B cell (primary cell): ENCODE data around the gene SMG9. TPM values are rescaled to one million over a fixed set of nuclear protein-coding genes. Genes with fewer than 3 reads are reported as not detected.

Source experiments
- ATAC-seq: fragments of 200-7000 bp; cut with Tn5 transposase; one replicate; pipeline ENCODE4 v1.10.0; 2021; ENCODE audit warnings: low read depth, mild to moderate bottlenecking, moderate number of reproducible peaks, moderate library complexity
- CTCF ChIA-PET: fragments of 350-600 bp; sonication (Branson Sonifier 250); formaldehyde crosslinking; loops from one replicate; lab custom pipeline; 2021; ENCODE audit warnings: antibody characterized with exemption, inconsistent platforms; lab: Charles Lee
- POLR2A ChIA-PET: fragments of 350-600 bp; sonication (Branson Sonifier 250); formaldehyde crosslinking; loops from one replicate; lab custom pipeline; 2021; ENCODE audit warnings: antibody characterized with exemption; lab: Charles Lee
- DNase-seq: peaks from one replicate; pipeline ENCODE4 v3.0.0; 2013
- H2AFZ ChIP-seq: 2 replicates; pipeline ENCODE4 v1.6.1; 2012; ENCODE audit warnings: mild to moderate bottlenecking, low read depth, low read length; ENCODE audit not compliant: insufficient read depth, poor library complexity, severe bottlenecking
- H3K27ac ChIP-seq, 2 donors: 1 replicate in 1 of 2; 2 replicates in 1 of 2; pipeline ENCODE4 v1.5.1; 2012 to 2013; ENCODE audit warnings: low read length in 2 of 2, mild to moderate bottlenecking in 2 of 2, moderate library complexity in 1 of 2
- H3K27me3 ChIP-seq, 4 experiments: fragments of 200-600 bp in 1 of 4; sonication (generic) in 1 of 4; replicated peaks in 1 of 4; 1 replicate in 2 of 4; 2 replicates in 2 of 4; pipeline versions ENCODE4 v1.6.1 to v1.7.0; 2013 to 2016; ENCODE audit warnings: low read length in 3 of 4, mild to moderate bottlenecking in 2 of 4, mixed read lengths in 1 of 4, moderate library complexity in 1 of 4; ENCODE audit not compliant: insufficient read depth in 4 of 4, control insufficient read depth in 3 of 4; ENCODE audit errors: control extremely low read depth in 1 of 4
- H3K36me3 ChIP-seq, 2 experiments: replicated peaks in 1 of 2; 1 replicate in 1 of 2; 2 replicates in 1 of 2; pipeline versions ENCODE4 v1.6.1 to v1.7.1; 2013; ENCODE audit warnings: low read length in 1 of 2; ENCODE audit not compliant: insufficient read depth in 2 of 2, control insufficient read depth in 1 of 2; ENCODE audit errors: control extremely low read depth in 1 of 2, extremely low read depth in 1 of 2
- H3K4me1 ChIP-seq, 2 donors: fragments of 200-600 bp in 1 of 2; sonication (generic) in 1 of 2; 1 replicate in 1 of 2; 2 replicates in 1 of 2; pipeline versions ENCODE4 v1.5.1 to v1.6.1; 2013 to 2017; ENCODE audit warnings: low read length in 2 of 2; ENCODE audit not compliant: control insufficient read depth in 2 of 2, insufficient read depth in 2 of 2
- H3K4me2 ChIP-seq: replicated peaks from 2 replicates; pipeline ENCODE3; 2012; ENCODE audit warnings: mild to moderate bottlenecking, low read depth, low read length; ENCODE audit not compliant: poor library complexity, severe bottlenecking
- H3K4me3 ChIP-seq, 5 experiments: fragments of 200-600 bp in 1 of 5; sonication (generic) in 1 of 5; 1 replicate in 3 of 5; 2 replicates in 2 of 5; pipeline versions ENCODE4 v1.5.1 to v1.7.0; 2011 to 2016; ENCODE audit warnings: low read length in 4 of 5, mild to moderate bottlenecking in 4 of 5, low read depth in 2 of 5, control low read depth in 1 of 5, moderate library complexity in 1 of 5; ENCODE audit not compliant: insufficient read depth in 1 of 5; ENCODE audit errors: control extremely low read depth in 1 of 5, extremely low read depth in 1 of 5
- H3K79me2 ChIP-seq: fragments of 200-600 bp; sonication (generic); one replicate; pipeline ENCODE4 v1.6.0; 2016; ENCODE audit warnings: low read length; ENCODE audit not compliant: control insufficient read depth, insufficient read depth
- H3K9ac ChIP-seq: fragments of 200-600 bp; sonication (generic); 2 replicates; pipeline ENCODE4 v1.6.1; 2017; ENCODE audit warnings: mild to moderate bottlenecking, low read length, moderate library complexity
- H3K9me3 ChIP-seq, 3 donors: one replicate each; pipeline versions ENCODE4 v1.6.1 to v1.7.1; 2013; ENCODE audit warnings: low read length in 2 of 3; ENCODE audit not compliant: control insufficient read depth in 2 of 3, insufficient read depth in 1 of 3; ENCODE audit errors: control extremely low read depth in 1 of 3
- H4K20me1 ChIP-seq: 2 replicates; pipeline ENCODE4 v1.6.0; 2012; ENCODE audit warnings: mild to moderate bottlenecking, low read length; ENCODE audit not compliant: insufficient read depth, control insufficient read depth, poor library complexity, severe bottlenecking
- H3K27ac Mint-ChIP-seq: one replicate; pipeline ENCODE4 v1.8.0; 2021; ENCODE audit warnings: mixed read lengths
- H3K27me3 Mint-ChIP-seq: one replicate; pipeline ENCODE4 v1.8.0; 2021; ENCODE audit warnings: mixed read lengths
- H3K4me1 Mint-ChIP-seq: one replicate; pipeline ENCODE4 v1.8.0; 2021; ENCODE audit warnings: mixed read lengths
- H3K4me3 Mint-ChIP-seq: one replicate; pipeline ENCODE4 v1.8.0; 2021; ENCODE audit warnings: mixed read lengths
- H3K9me3 Mint-ChIP-seq: one replicate; pipeline ENCODE4 v1.8.0; 2022; ENCODE audit warnings: mixed read lengths; ENCODE audit not compliant: insufficient read depth
- CTCF ChIP-seq: fragments of 200-600 bp; IDR thresholded peaks from one replicate; pipeline ENCODE4 v1.8.0; 2022; ENCODE audit warnings: antibody characterized with exemption, mild to moderate bottlenecking
- EZH2 ChIP-seq: IDR thresholded peaks from 2 replicates; pipeline ENCODE4 v1.6.1; 2012; ENCODE audit warnings: borderline replicate concordance, low read depth, mild to moderate bottlenecking, moderate library complexity, low read length; ENCODE audit not compliant: insufficient read depth, poor library complexity, severe bottlenecking
- WGBS: methylation state at CpG from one replicate; pipeline ENCODE4 v1.1.5; 2013; ENCODE audit warnings: missing lambda C conversion rate; ENCODE audit not compliant: insufficient coverage; 5-methylcytosine and 5-hydroxymethylcytosine counted together
- intact Hi-C: fragments of 100-400 bp; cut with micrococcal nuclease; formaldehyde crosslinking; loops from one replicate; pipeline ENCODE4 v1.10.0; 2022
- polyA plus RNA-seq: library from polyadenylated mRNA; depleted of rRNA; stranded (reverse); fragments of >200 nt; gene quantifications from 2 replicates; pipeline ENCODE4 v1.2.3, GENCODE V29; 2012
- total RNA-seq, 2 donors: library from RNA; stranded (reverse); fragments of 120-200 nt in 1 of 2; gene quantifications; 1 replicate in 1 of 2; 2 replicates in 1 of 2; pipeline versions ENCODE4 v1.2.3 to v1.2.4, GENCODE V29; 2013 to 2022

The SMG9 gene
- total and polyA plus RNA-seq, 2 donors (not counting 1 experiment from before 2014, with no cell fraction given): 33.9 to 87.5 TPM

- Mint-ChIP-seq H3K4me1 (peaks cover 23% of the 10 kb centered on the region), H3K4me3 (no peak overlapping the region), H3K27ac (no peak overlapping the region), H3K9me3 (peaks cover 4% of the 10 kb centered on the region), H3K27me3 (peaks cover 29% of the 10 kb centered on the region)
- Histone ChIP-seq H3K4me2 (no peak overlapping the region), H4K20me1 (no peaks in the 10 kb centered on the region), H3K9me3 (peaks cover 0 to 9% (median 4%) of the 10 kb centered on the region in 3 donors), H3K36me3 (no peaks in the 10 kb centered on the region), H3K79me2 (no peaks in the 10 kb centered on the region), H3K9ac (no peak overlapping the region), H3K27ac (no peak overlapping the region), H3K4me1 (peaks cover 26 to 29% of the 10 kb centered on the region in 2 donors), H2AFZ (no peak overlapping the region), H3K4me3 (no peak overlapping the region), H3K27me3 (peaks cover 0 to 17% (median 0%) of the 10 kb centered on the region in 4 experiments)
- no peak for DNase-seq
- WGBS: 87% methylated on average over 3 of the region's 5 CpGs
- POLR2A ChIA-PET: no interaction called here
- CTCF ChIA-PET: no interaction called here
- TF ChIP-seq EZH2 (no peak), CTCF (no peak)
- ATAC-seq: no peak
- intact Hi-C loops: no loop called here
Measured at GRCh38 chr19:43697295-43697694, 57.5 kb downstream of the SMG9 start.

- TF ChIP-seq CTCF (no peak), EZH2 (no peak)
- Mint-ChIP-seq H3K4me3 (no peak overlapping the region), H3K9me3 (peaks cover 6% of the 10 kb centered on the region), H3K27ac (no peak overlapping the region), H3K27me3 (peaks cover 29% of the 10 kb centered on the region), H3K4me1 (peaks cover 15% of the 10 kb centered on the region)
- no peak overlapping the region for H2AFZ ChIP-seq
- intact Hi-C loops: no loop called here
- H3K9ac ChIP-seq: no peak overlapping the region
- H3K4me3 ChIP-seq: no peak overlapping the region
- CTCF ChIA-PET: no interaction called here
- 100% methylated on average over 3 of the region's 6 CpGs for WGBS
- DNase-seq: no peak
- no peak for ATAC-seq
- POLR2A ChIA-PET: no interaction called here
- peaks cover 0 to 17% (median 10%) of the 10 kb centered on the region in 3 donors for H3K9me3 ChIP-seq
- peaks cover 0 to 17% (median 0%) of the 10 kb centered on the region in 4 experiments for H3K27me3 ChIP-seq
- peaks cover 21 to 22% of the 10 kb centered on the region in 2 donors for H3K4me1 ChIP-seq
- no peaks in the 10 kb centered on the region for H4K20me1 ChIP-seq
- H3K27ac ChIP-seq: no peak overlapping the region
- H3K79me2 ChIP-seq: no peaks in the 10 kb centered on the region
- no peak overlapping the region for H3K4me2 ChIP-seq
- H3K36me3 ChIP-seq: no peaks in the 10 kb centered on the region
Measured at GRCh38 chr19:43695985-43696704, 58.6 kb downstream of the SMG9 start.
